ENCODE data around the gene PHOX2A. TPM values are rescaled to one million over a fixed set of nuclear protein-coding genes. Genes with fewer than 3 reads are reported as not detected.
A peak's percentile ranks its signal among the peaks of the same experiment; 100 is the strongest.
"Not testable (repeated sequence)": the region's sequence is repeated elsewhere in the genome, so short reads cannot be mapped to it uniquely, and the experiment has no call there.

PHOX2A gene
- total RNA-seq, 1 donor from 2014 or later = not detected

DNA sequence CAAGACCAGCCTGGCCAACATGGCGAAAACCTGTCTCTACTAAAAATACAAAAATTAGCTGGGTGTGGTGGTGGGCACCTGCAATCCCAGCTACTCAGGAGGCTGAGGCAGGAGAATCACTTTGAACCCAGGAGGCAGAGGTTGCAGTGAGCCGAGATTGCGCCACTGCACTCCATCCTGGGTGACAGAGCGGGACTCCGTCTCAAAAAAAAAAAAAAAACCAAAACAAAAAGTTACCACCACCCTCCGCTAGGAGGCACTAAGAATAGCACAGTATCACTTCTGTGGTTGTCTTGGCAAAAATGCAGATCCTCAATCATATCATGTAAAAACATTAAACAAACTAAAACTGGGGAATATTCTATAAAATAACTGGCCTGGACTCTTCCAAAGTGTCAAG is 46.8 kb upstream of the PHOX2A start:
- H3K4me1 ChIP-seq (ENCODE audit: insufficient read depth, low read length); DNase-seq (ENCODE audit: low read depth); H3K9me3 ChIP-seq (ENCODE audit: insufficient read depth, low read depth, low read length); H3K27ac Mint-ChIP-seq (ENCODE audit: unreplicated experiment); H3K4me1 Mint-ChIP-seq (ENCODE audit: low read depth, unreplicated experiment); H4K20me1 ChIP-seq (ENCODE audit: insufficient read depth, low read length); H3K4me3 Mint-ChIP-seq (ENCODE audit: unreplicated experiment); H3K36me3 ChIP-seq (ENCODE audit: insufficient read depth, low read length); H3K79me2 ChIP-seq (ENCODE audit: insufficient read depth, low read length); H2AFZ ChIP-seq (ENCODE audit: low read depth, low read length); H3K4me2 ChIP-seq (ENCODE audit: low read length); H3K4me3 ChIP-seq (ENCODE audit: insufficient read depth, low read depth, low read length); FAIRE-seq; H3K9me3 Mint-ChIP-seq (ENCODE audit: unreplicated experiment); H3K9ac ChIP-seq (ENCODE audit: low read length); H3K27me3 Mint-ChIP-seq (ENCODE audit: low read depth, unreplicated experiment); H3K27me3 ChIP-seq (ENCODE audit: insufficient read depth, low read length); H3K27ac ChIP-seq (ENCODE audit: low read depth, low read length): not testable (repeated sequence)
- TF ChIP-seq, protein P1, sequence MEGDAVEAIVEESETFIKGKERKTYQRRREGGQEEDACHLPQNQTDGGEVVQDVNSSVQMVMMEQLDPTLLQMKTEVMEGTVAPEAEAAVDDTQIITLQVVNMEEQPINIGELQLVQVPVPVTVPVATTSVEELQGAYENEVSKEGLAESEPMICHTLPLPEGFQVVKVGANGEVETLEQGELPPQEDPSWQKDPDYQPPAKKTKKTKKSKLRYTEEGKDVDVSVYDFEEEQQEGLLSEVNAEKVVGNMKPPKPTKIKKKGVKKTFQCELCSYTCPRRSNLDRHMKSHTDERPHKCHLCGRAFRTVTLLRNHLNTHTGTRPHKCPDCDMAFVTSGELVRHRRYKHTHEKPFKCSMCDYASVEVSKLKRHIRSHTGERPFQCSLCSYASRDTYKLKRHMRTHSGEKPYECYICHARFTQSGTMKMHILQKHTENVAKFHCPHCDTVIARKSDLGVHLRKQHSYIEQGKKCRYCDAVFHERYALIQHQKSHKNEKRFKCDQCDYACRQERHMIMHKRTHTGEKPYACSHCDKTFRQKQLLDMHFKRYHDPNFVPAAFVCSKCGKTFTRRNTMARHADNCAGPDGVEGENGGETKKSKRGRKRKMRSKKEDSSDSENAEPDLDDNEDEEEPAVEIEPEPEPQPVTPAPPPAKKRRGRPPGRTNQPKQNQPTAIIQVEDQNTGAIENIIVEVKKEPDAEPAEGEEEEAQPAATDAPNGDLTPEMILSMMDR (IDR thresholded peaks at IDR 0.05; ENCODE audit: insufficient read depth, low read depth, low read length) = peak; percentile 39
- H3K36me3 Mint-ChIP-seq (ENCODE audit: low read depth, unreplicated experiment) = peaks cover 16% of the 10 kb centered on the region

DNA sequence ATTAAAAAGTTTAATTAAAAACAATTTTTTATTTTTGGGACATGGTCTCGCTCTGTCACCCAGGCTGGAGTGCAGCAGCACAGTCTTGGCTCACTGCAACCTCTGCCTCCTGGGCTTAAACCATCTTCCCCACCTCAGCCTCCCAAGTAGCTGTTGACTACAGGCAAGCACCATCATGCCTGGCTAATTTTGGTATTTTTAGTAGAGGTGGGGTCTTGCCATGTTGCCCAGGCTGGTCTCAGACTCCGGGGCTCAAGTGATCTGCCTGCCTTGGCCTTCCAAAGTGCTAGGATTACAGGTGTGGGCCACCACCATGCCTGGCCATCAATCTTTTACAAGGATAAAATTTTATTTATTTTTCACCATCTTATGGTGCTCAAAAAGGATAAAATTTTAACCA is 43.3 kb upstream of the PHOX2A start:
- no peak for FAIRE-seq
- Histone ChIP-seq H3K9me3 (ENCODE audit: insufficient read depth, low read depth, low read length) (no peaks in the 10 kb centered on the region), H2AFZ (ENCODE audit: low read depth, low read length) (no peak overlapping the region), H3K79me2 (ENCODE audit: insufficient read depth, low read length) (no peaks in the 10 kb centered on the region), H3K4me1 (ENCODE audit: insufficient read depth, low read length) (no peaks in the 10 kb centered on the region), H3K4me2 (ENCODE audit: low read length) (no peak overlapping the region), H3K4me3 (ENCODE audit: insufficient read depth, low read depth, low read length) (no peak overlapping the region), H3K27ac (ENCODE audit: low read depth, low read length) (no peak overlapping the region), H3K36me3 (ENCODE audit: insufficient read depth, low read length) (peaks cover 2% of the 10 kb centered on the region), H3K27me3 (ENCODE audit: insufficient read depth, low read length) (peaks cover 8% of the 10 kb centered on the region), H4K20me1 (ENCODE audit: insufficient read depth, low read length) (no peaks in the 10 kb centered on the region), H3K9ac (ENCODE audit: low read length) (no peak overlapping the region)
- Mint-ChIP-seq H3K27ac (ENCODE audit: unreplicated experiment) (no peak overlapping the region), H3K4me3 (ENCODE audit: unreplicated experiment) (no peak overlapping the region), H3K9me3 (ENCODE audit: unreplicated experiment) (no peaks in the 10 kb centered on the region), H3K36me3 (ENCODE audit: low read depth, unreplicated experiment) (no peaks in the 10 kb centered on the region), H3K4me1 (ENCODE audit: low read depth, unreplicated experiment) (no peaks in the 10 kb centered on the region), H3K27me3 (ENCODE audit: low read depth, unreplicated experiment) (peaks cover 3% of the 10 kb centered on the region)
- no peak for DNase-seq (ENCODE audit: low read depth)
- no peak for TF ChIP-seq EZH2 (IDR thresholded peaks at IDR 0.05; ENCODE audit: insufficient read depth, low read length)

DNA sequence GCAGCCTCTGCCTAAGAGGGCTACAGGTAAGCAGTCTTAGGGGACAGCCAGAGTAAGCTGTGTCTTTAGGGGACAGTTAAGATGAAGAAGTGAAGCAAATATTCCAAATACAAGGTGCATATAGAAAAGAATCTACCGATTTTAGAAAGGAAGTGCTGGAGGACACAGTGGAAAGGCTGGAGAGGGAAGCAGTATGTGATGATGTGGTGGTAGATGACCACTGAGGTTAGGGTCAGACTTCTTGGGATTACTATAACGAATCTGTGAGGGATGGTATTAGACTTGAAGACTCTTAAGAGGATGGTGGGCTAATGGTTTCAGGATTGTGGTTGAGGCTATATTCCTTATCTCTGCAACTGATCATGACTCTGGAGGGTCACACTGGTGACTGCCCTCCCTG is 40.0 kb upstream of the PHOX2A start:
- Histone ChIP-seq H3K4me2 (ENCODE audit: low read length) (no peak overlapping the region), H3K9ac (ENCODE audit: low read length) (no peak overlapping the region), H3K27me3 (ENCODE audit: insufficient read depth, low read length) (peaks cover 8% of the 10 kb centered on the region), H2AFZ (ENCODE audit: low read depth, low read length) (no peak overlapping the region), H3K4me3 (ENCODE audit: insufficient read depth, low read depth, low read length) (no peak overlapping the region), H4K20me1 (ENCODE audit: insufficient read depth, low read length) (no peaks in the 10 kb centered on the region), H3K27ac (ENCODE audit: low read depth, low read length) (no peak overlapping the region), H3K4me1 (ENCODE audit: insufficient read depth, low read length) (no peaks in the 10 kb centered on the region), H3K9me3 (ENCODE audit: insufficient read depth, low read depth, low read length) (no peaks in the 10 kb centered on the region), H3K36me3 (ENCODE audit: insufficient read depth, low read length) (no peaks in the 10 kb centered on the region), H3K79me2 (ENCODE audit: insufficient read depth, low read length) (no peaks in the 10 kb centered on the region)
- Mint-ChIP-seq H3K27me3 (ENCODE audit: low read depth, unreplicated experiment) (peaks cover 3% of the 10 kb centered on the region), H3K4me3 (ENCODE audit: unreplicated experiment) (no peak overlapping the region), H3K27ac (ENCODE audit: unreplicated experiment) (no peak overlapping the region), H3K36me3 (ENCODE audit: low read depth, unreplicated experiment) (no peaks in the 10 kb centered on the region), H3K4me1 (ENCODE audit: low read depth, unreplicated experiment) (peaks cover 9% of the 10 kb centered on the region), H3K9me3 (ENCODE audit: unreplicated experiment) (peaks cover 2% of the 10 kb centered on the region)
- TF ChIP-seq, protein P1 (IDR thresholded peaks at IDR 0.05; ENCODE audit: insufficient read depth, low read depth, low read length) = no peak
- TF ChIP-seq EZH2 (IDR thresholded peaks at IDR 0.05; ENCODE audit: insufficient read depth, low read length) = no peak
- no peak for FAIRE-seq
- DNase-seq (ENCODE audit: low read depth) = no peak
